Transverse colon (tissue), 4 donors: Measurements from ENCODE around the gene GCC1. TPM values are rescaled to one million over a fixed set of nuclear protein-coding genes. Genes with fewer than 3 reads are reported as not detected.

Experiments used
- DNase-seq: peaks from one replicate; pipeline ENCODE4 v3.0.0-alpha.2; 2019
- H3K27ac ChIP-seq, 4 donors: fragments of 200-600 bp; sonication (generic); 2 replicates each; pipeline ENCODE4 v1.5.1; 2016 to 2018; ENCODE audit warnings: inconsistent platforms in 4 of 4
- H3K27me3 ChIP-seq: fragments of 200-600 bp; sonication (generic); 2 replicates; pipeline ENCODE4 v1.5.1; 2017; ENCODE audit warnings: inconsistent platforms
- H3K36me3 ChIP-seq, 4 donors: fragments of 200-600 bp; sonication (generic); 2 replicates each; pipeline ENCODE4 v1.5.1; 2017 to 2019; ENCODE audit warnings: inconsistent platforms in 4 of 4
- H3K4me1 ChIP-seq, 4 donors: fragments of 200-600 bp; sonication (generic); 2 replicates each; pipeline ENCODE4 v1.5.1; 2017 to 2020; ENCODE audit warnings: inconsistent platforms in 4 of 4
- H3K4me3 ChIP-seq, 4 donors: fragments of 200-600 bp; sonication (generic); 1 replicate in 1 of 4; 2 replicates in 3 of 4; pipeline versions ENCODE4 v1.5.1 to v1.6.1; 2017 to 2019; ENCODE audit warnings: inconsistent platforms in 4 of 4
- H3K9me3 ChIP-seq, 2 donors: fragments of 200-600 bp; sonication (generic); 2 replicates each; pipeline ENCODE4 v1.5.1; 2017 to 2019; ENCODE audit warnings: inconsistent platforms in 2 of 2
- EP300 ChIP-seq: sonication (generic); formaldehyde crosslinking; IDR thresholded peaks from one replicate; pipeline ENCODE4 v1.6.1; 2017; ENCODE audit warnings: antibody characterized with exemption, low read depth
- POLR2A ChIP-seq: fragments of 450-650 bp; IDR thresholded peaks from one replicate; pipeline ENCODE4 v1.6.1; 2016; ENCODE audit warnings: antibody characterized with exemption, mild to moderate bottlenecking, moderate library complexity
- POLR2AphosphoS5 ChIP-seq, 3 donors: sonication (generic); formaldehyde crosslinking; IDR thresholded peaks; one replicate each; pipeline ENCODE4 v1.6.1; 2016; ENCODE audit warnings: antibody characterized with exemption in 3 of 3
- WGBS, 2 donors: methylation state at CpG; one replicate each; pipeline ENCODE4 v1.1.5; 2018; ENCODE audit warnings: low coverage in 1 of 2; 5-methylcytosine and 5-hydroxymethylcytosine counted together
- in situ Hi-C, 4 donors: fragments of 200-750 bp; cut with MboI; loops; one replicate each; pipeline versions ENCODE4 v1.15.0 to v1.15.1; 2017; ENCODE audit warnings: low sequenced_read_pairs in 3 of 4, low pct_ligation_motif_present in 1 of 4, low pct_unique_long_range_greater_than_20kb in 1 of 4
- intact Hi-C: fragments of 100-400 bp; cut with DNase I; formaldehyde crosslinking; loops from one replicate; pipeline ENCODE4 v1.15.1; 2023; ENCODE audit warnings: low total_unique reads
- total RNA-seq, 4 donors: library from RNA; depleted of rRNA; stranded (reverse); fragments of >200 nt; gene quantifications; one replicate each; pipeline ENCODE4 v1.1.0, GENCODE V29; 2016
- TF ChIP-seq, protein P1 (sequence below), 5 experiments: fragments of 200-600 bp in 3 of 5; fragments of 450-650 bp in 2 of 5; sonication (generic) in 3 of 5; IDR thresholded peaks; 1 replicate in 2 of 5; 2 replicates in 3 of 5; pipeline ENCODE4 v1.5.1; 2016 to 2017; ENCODE audit warnings: antibody characterized with exemption in 5 of 5, inconsistent platforms in 3 of 5, mild to moderate bottlenecking in 2 of 5, moderate library complexity in 1 of 5

Gene GCC1
- total RNA-seq, 4 donors from 2014 or later: 10.3 to 20.5 (median 18.9) TPM

GRCh38 chr7:127580612-127581011, 4.8 kb downstream of the GCC1 start:
- H3K9me3 ChIP-seq: no peaks in the 10 kb centered on the region
- no peaks in the 10 kb centered on the region for H3K27me3 ChIP-seq
- H3K4me1 ChIP-seq: peaks cover 19 to 43% (median 32%) of the 10 kb centered on the region in 4 donors
- H3K4me3 ChIP-seq: no peak overlapping the region
- intact Hi-C loops (no loop called here), in situ Hi-C loops (no loop called here)
- peaks cover 0 to 13% (median 5%) of the 10 kb centered on the region in 4 donors for H3K36me3 ChIP-seq
- TF ChIP-seq, protein P1, sequence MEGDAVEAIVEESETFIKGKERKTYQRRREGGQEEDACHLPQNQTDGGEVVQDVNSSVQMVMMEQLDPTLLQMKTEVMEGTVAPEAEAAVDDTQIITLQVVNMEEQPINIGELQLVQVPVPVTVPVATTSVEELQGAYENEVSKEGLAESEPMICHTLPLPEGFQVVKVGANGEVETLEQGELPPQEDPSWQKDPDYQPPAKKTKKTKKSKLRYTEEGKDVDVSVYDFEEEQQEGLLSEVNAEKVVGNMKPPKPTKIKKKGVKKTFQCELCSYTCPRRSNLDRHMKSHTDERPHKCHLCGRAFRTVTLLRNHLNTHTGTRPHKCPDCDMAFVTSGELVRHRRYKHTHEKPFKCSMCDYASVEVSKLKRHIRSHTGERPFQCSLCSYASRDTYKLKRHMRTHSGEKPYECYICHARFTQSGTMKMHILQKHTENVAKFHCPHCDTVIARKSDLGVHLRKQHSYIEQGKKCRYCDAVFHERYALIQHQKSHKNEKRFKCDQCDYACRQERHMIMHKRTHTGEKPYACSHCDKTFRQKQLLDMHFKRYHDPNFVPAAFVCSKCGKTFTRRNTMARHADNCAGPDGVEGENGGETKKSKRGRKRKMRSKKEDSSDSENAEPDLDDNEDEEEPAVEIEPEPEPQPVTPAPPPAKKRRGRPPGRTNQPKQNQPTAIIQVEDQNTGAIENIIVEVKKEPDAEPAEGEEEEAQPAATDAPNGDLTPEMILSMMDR (IDR thresholded peaks at IDR 0.05): no peak
- TF ChIP-seq EP300 (no peak), POLR2AphosphoS5 (IDR thresholded peaks at IDR 0.05) (no peak), POLR2A (no peak)
- DNase-seq: no peak
- H3K27ac ChIP-seq: no peak overlapping the region

- intact Hi-C loops (no loop called here), in situ Hi-C loops (no loop called here)
- TF ChIP-seq EP300: no peak
- no peak for TF ChIP-seq POLR2AphosphoS5 (IDR thresholded peaks at IDR 0.05)
- TF ChIP-seq, protein P1 (IDR thresholded peaks at IDR 0.05): no peak
- TF ChIP-seq POLR2A: no peak
- H3K9me3 ChIP-seq: no peaks in the 10 kb centered on the region
- peaks cover 11 to 33% (median 21%) of the 10 kb centered on the region in 4 donors for H3K4me1 ChIP-seq
- WGBS, 2 donors: 72 to 89% methylated on average over 3 to 4 of the region's 4 CpGs
- peaks cover 0 to 13% (median 5%) of the 10 kb centered on the region in 4 donors for H3K36me3 ChIP-seq
- no peak overlapping the region for H3K4me3 ChIP-seq
- H3K27me3 ChIP-seq: no peaks in the 10 kb centered on the region
- H3K27ac ChIP-seq: peak overlapping the region in 2 of 4 donors; percentile 11 to 30
- DNase-seq: no peak
Measured at GRCh38 chr7:127578711-127579275, 6.6 kb downstream of the GCC1 start.

GRCh38 chr7:127578036-127578684, 7.2 kb downstream of the GCC1 start:
- peaks cover 0 to 13% (median 5%) of the 10 kb centered on the region in 4 donors for H3K36me3 ChIP-seq
- intact Hi-C loops: no loop called here

More at GRCh38 chr7:127578036-127578684, 7.2 kb downstream of the GCC1 start:
- in situ Hi-C loops: no loop called here
- Histone ChIP-seq H3K27me3 (no peaks in the 10 kb centered on the region), H3K9me3 (no peaks in the 10 kb centered on the region), H3K4me3 (no peak overlapping the region), H3K27ac (peak overlapping the region in 1 of 4 donors; percentile 30), H3K4me1 (peaks cover 5 to 26% (median 15%) of the 10 kb centered on the region in 4 donors)
- 64 to 73% methylated on average over 2 to 5 of the region's 5 CpGs for WGBS, 2 donors
- DNase-seq: no peak
- TF ChIP-seq EP300 (no peak), POLR2A (no peak), POLR2AphosphoS5 (IDR thresholded peaks at IDR 0.05) (no peak)
- TF ChIP-seq, protein P1 (IDR thresholded peaks at IDR 0.05): no peak
